ENCODE data around the gene SLC35F6.
"Not testable (repeated sequence)": the region's sequence is repeated elsewhere in the genome, so short reads cannot be mapped to it uniquely, and the experiment has no call there.

SLC35F6 gene

GRCh38 chr2:26784570-26785234, 20.6 kb downstream of the SLC35F6 start:
- no peak for DNase-seq (ENCODE audit: low read depth in 2 of 2)

GRCh38 chr2:26785431-26786206, 21.5 kb downstream of the SLC35F6 start, which contains the start of gene CENPA:
Gene CENPA (plus strand): TSS chr2:26786056. CDS start chr2:26786197, 141 bp downstream.
- peak; percentile 91 for DNase-seq (ENCODE audit: low read depth in 2 of 2)

- peak in 1 of 2 donors; percentile 15 for DNase-seq (ENCODE audit: low read depth in 2 of 2)
Measured at GRCh38 chr2:26786207-26787028, 22.3 kb downstream of the SLC35F6 start.

GRCh38 chr2:26792720-26793119, 28.6 kb downstream of the SLC35F6 start:
- no peak for DNase-seq (ENCODE audit: low read depth in 2 of 2)

GRCh38 chr2:26793518-26793917, 29.4 kb downstream of the SLC35F6 start:
- DNase-seq (ENCODE audit: low read depth in 2 of 2) = no peak

GRCh38 chr2:26795135-26795534, 31.1 kb downstream of the SLC35F6 start:
- DNase-seq (ENCODE audit: low read depth in 2 of 2) = not testable (repeated sequence)

GRCh38 chr2:26801328-26801727, 37.2 kb downstream of the SLC35F6 start:
- no peak for DNase-seq (ENCODE audit: low read depth in 2 of 2)

- no peak for DNase-seq (ENCODE audit: low read depth in 2 of 2)
Measured at GRCh38 chr2:26801796-26802195, 37.7 kb downstream of the SLC35F6 start.

GRCh38 chr2:26805241-26805676, 41.2 kb downstream of the SLC35F6 start:
- no peak for DNase-seq (ENCODE audit: low read depth in 2 of 2)

- DNase-seq (ENCODE audit: low read depth in 2 of 2) = no peak
Measured at GRCh38 chr2:26807788-26808460, 43.8 kb downstream of the SLC35F6 start.

GRCh38 chr2:26809211-26809610, 45.1 kb downstream of the SLC35F6 start:
- no peak for DNase-seq (ENCODE audit: low read depth in 2 of 2)

GRCh38 chr2:26809876-26810577, 45.9 kb downstream of the SLC35F6 start:
- no peak for DNase-seq (ENCODE audit: low read depth in 2 of 2)

- no peak for DNase-seq (ENCODE audit: low read depth in 2 of 2)
Measured at GRCh38 chr2:26811261-26811660, 47.2 kb downstream of the SLC35F6 start.

GRCh38 chr2:26811791-26812694, 48.0 kb downstream of the SLC35F6 start:
- DNase-seq (ENCODE audit: low read depth in 2 of 2) = no peak

GRCh38 chr2:26812731-26813130, 48.6 kb downstream of the SLC35F6 start:
- no peak for DNase-seq (ENCODE audit: low read depth in 2 of 2)

- not testable (repeated sequence) for DNase-seq (ENCODE audit: low read depth in 2 of 2)
Measured at GRCh38 chr2:26814072-26814765, 50.1 kb downstream of the SLC35F6 start.

GRCh38 chr2:26816893-26817292, 52.8 kb downstream of the SLC35F6 start:
- no peak for DNase-seq (ENCODE audit: low read depth in 2 of 2)

- DNase-seq (ENCODE audit: low read depth in 2 of 2) = no peak
Measured at GRCh38 chr2:26818255-26818654, 54.2 kb downstream of the SLC35F6 start.

- no peak for DNase-seq (ENCODE audit: low read depth in 2 of 2)
Measured at GRCh38 chr2:26818972-26819371, 54.9 kb downstream of the SLC35F6 start.

Measured in stimulated activated CD8-positive, alpha-beta memory T cell treated with anti-CD3 and anti-CD28 coated beads, Interleukin-15, amount 100 ng/mL, for 48 hours (primary cell).